HL-60 (cell line): ENCODE measurements around the gene ZDHHC17.

Experiments used
- CTCF ChIP-seq: IDR thresholded peaks from one replicate; pipeline ENCODE4 v1.5.1; 2011; ENCODE audit warnings: low read length, control low read depth, inconsistent platforms; ENCODE audit not compliant: insufficient read depth
- GABPA ChIP-seq: IDR thresholded peaks from 2 replicates; pipeline ENCODE4 v1.6.1; 2012; ENCODE audit warnings: low read depth
- POLR2AphosphoS5 ChIP-seq: IDR thresholded peaks from 2 replicates; pipeline ENCODE4 v1.6.1; 2012; ENCODE audit warnings: low read depth

DNA sequence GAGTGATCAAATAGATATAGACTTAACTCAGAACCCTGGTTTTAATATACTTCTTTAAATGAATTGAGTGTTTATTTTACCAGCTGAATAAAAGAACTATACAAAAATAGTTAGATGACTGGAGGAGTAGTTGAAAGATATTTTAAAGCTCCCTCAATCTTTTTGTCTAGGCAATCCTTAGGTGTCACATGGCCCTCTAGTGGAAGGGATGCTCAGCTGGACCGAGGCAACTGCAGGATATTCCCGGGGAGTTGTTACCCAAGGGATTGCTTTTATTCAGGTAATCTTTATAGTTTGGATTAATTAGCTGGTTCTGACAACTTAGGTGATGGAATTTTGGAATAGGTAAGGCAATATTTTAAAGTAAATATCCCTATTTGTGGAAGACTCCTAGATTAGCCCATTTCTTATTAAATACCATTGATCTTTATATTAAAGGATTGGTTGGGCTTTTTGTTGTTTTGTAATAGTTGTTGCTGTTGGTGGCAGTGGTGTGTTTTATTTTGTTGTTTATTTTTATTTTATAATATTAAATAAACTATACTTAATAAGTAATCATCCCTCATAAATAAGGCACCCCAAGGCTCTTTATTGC is 57.1 kb downstream of the ZDHHC17 start:
- TF ChIP-seq CTCF (no peak), POLR2AphosphoS5 (no peak), GABPA (no peak)
